WTC11 (cell line): ENCODE results near the gene SMTN.

Experiments
- USF1 ChIP-seq: sonication (generic); formaldehyde crosslinking; IDR thresholded peaks from 2 replicates; pipeline ENCODE4 v1.8.0; 2022; ENCODE audit warnings: mild to moderate bottlenecking, missing genetic modification reagents
- ZNF232 ChIP-seq: sonication (generic); formaldehyde crosslinking; IDR thresholded peaks from 2 replicates; pipeline ENCODE4 v1.8.0; 2022; ENCODE audit warnings: mild to moderate bottlenecking, missing genetic modification reagents
- TF ChIP-seq, protein P1 (sequence below): fragments of 200-600 bp; IDR thresholded peaks from 2 replicates; pipeline ENCODE4 v1.8.0; 2022; ENCODE audit warnings: antibody characterized with exemption
- TF ChIP-seq, protein P2 (sequence below): sonication (generic); formaldehyde crosslinking; IDR thresholded peaks from 2 replicates; pipeline ENCODE4 v1.8.1; 2022; ENCODE audit warnings: missing genetic modification reagents, borderline replicate concordance

GRCh38 chr22:31039393-31039792, 41.7 kb upstream of the SMTN start:
- TF ChIP-seq, protein P1, sequence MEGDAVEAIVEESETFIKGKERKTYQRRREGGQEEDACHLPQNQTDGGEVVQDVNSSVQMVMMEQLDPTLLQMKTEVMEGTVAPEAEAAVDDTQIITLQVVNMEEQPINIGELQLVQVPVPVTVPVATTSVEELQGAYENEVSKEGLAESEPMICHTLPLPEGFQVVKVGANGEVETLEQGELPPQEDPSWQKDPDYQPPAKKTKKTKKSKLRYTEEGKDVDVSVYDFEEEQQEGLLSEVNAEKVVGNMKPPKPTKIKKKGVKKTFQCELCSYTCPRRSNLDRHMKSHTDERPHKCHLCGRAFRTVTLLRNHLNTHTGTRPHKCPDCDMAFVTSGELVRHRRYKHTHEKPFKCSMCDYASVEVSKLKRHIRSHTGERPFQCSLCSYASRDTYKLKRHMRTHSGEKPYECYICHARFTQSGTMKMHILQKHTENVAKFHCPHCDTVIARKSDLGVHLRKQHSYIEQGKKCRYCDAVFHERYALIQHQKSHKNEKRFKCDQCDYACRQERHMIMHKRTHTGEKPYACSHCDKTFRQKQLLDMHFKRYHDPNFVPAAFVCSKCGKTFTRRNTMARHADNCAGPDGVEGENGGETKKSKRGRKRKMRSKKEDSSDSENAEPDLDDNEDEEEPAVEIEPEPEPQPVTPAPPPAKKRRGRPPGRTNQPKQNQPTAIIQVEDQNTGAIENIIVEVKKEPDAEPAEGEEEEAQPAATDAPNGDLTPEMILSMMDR, result no peak
- TF ChIP-seq, protein P2, sequence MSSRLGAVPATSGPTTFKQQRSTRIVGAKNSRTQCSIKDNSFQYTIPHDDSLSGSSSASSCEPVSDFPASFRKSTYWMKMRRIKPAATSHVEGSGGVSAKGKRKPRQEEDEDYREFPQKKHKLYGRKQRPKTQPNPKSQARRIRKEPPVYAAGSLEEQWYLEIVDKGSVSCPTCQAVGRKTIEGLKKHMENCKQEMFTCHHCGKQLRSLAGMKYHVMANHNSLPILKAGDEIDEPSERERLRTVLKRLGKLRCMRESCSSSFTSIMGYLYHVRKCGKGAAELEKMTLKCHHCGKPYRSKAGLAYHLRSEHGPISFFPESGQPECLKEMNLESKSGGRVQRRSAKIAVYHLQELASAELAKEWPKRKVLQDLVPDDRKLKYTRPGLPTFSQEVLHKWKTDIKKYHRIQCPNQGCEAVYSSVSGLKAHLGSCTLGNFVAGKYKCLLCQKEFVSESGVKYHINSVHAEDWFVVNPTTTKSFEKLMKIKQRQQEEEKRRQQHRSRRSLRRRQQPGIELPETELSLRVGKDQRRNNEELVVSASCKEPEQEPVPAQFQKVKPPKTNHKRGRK (CRISPR knock-in tag), result no peak
- no peak for TF ChIP-seq USF1 (CRISPR knock-in tag)
- no peak for TF ChIP-seq ZNF232 (CRISPR knock-in tag)
